Thoracic aorta (tissue), 2 donors: Measurements from ENCODE around the gene COLEC12. TPM values are rescaled to one million over a fixed set of nuclear protein-coding genes. Genes with fewer than 3 reads are reported as not detected.

Experiments
- ATAC-seq: fragments of 150-250 bp; one replicate; pipeline ENCODE4 v1.8.0; 2017; ENCODE audit warnings: low read depth; ENCODE audit not compliant: insufficient number of reproducible peaks, low FRiP score
- DNase-seq: peaks from one replicate; pipeline ENCODE4 v3.0.0-alpha.2; 2020; ENCODE audit warnings: low spot score
- H3K27ac ChIP-seq, 2 donors: fragments of 200-600 bp; sonication (generic); 1 replicate in 1 of 2; 2 replicates in 1 of 2; pipeline ENCODE4 v1.5.1; 2016; ENCODE audit warnings: mild to moderate bottlenecking in 2 of 2, moderate library complexity in 2 of 2
- H3K27me3 ChIP-seq: fragments of 200-600 bp; sonication (generic); replicated peaks from 2 replicates; pipeline ENCODE4 v1.6.0; 2016; ENCODE audit warnings: mild to moderate bottlenecking; ENCODE audit not compliant: insufficient read depth
- H3K36me3 ChIP-seq: fragments of 200-600 bp; sonication (generic); one replicate; pipeline ENCODE4 v1.5.1; 2016
- H3K4me1 ChIP-seq, 2 donors: fragments of 200-600 bp; sonication (generic); 1 replicate in 1 of 2; 2 replicates in 1 of 2; pipeline versions ENCODE4 v1.5.1 to v1.6.0; 2016; ENCODE audit warnings: low read depth in 2 of 2, mild to moderate bottlenecking in 1 of 2; ENCODE audit not compliant: control insufficient read depth in 1 of 2
- H3K4me3 ChIP-seq: fragments of 200-600 bp; sonication (generic); 2 replicates; pipeline ENCODE4 v1.5.1; 2016; ENCODE audit warnings: mild to moderate bottlenecking
- H3K9me3 ChIP-seq: fragments of 200-600 bp; sonication (generic); 2 replicates; pipeline ENCODE4 v1.5.1; 2016
- CTCF ChIP-seq: fragments of 200-600 bp; sonication (generic); IDR thresholded peaks from one replicate; pipeline ENCODE4 v1.5.1; 2019; ENCODE audit warnings: antibody characterized with exemption
- total RNA-seq, 2 donors: library from RNA; depleted of rRNA; stranded (reverse); fragments of >200 nt; gene quantifications; one replicate each; pipeline versions ENCODE4 v1.1.0 to v1.2.3, GENCODE V29; 2016

The COLEC12 gene
- total RNA-seq, 2 donors from 2014 or later, result 19.3 to 21.3 TPM

DNA sequence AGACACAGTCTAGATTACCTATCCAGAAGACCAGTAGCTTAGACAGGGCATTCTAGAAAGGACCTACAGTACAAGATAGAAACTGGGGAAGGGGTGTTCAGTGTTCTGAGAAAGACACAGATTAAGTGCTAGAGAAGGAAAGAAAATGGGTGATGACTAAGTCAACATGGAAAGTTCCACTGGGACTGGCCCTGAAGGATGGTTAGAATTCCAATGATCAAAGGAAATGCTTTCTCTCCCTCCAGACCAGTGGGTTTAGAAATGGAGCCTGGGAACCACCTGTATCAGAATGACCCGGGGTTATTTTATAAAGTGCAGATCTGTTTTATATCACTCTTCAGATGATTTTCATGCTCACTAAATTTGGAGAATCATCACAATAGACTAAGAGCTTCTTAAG is 5.8 kb upstream of the COLEC12 start:
- H3K9me3 ChIP-seq, result no peaks in the 10 kb centered on the region
- no peak for TF ChIP-seq CTCF
- H3K4me1 ChIP-seq, result no peaks in the 10 kb centered on the region
- ATAC-seq (no peak), DNase-seq (no peak)
- no peaks in the 10 kb centered on the region for H3K27me3 ChIP-seq
- H3K4me3 ChIP-seq, result no peak overlapping the region
- H3K27ac ChIP-seq, result no peak overlapping the region
- no peaks in the 10 kb centered on the region for H3K36me3 ChIP-seq

GRCh38 chr18:505483-506122 is 5.1 kb upstream of the COLEC12 start:
- Histone ChIP-seq H3K27ac (no peak overlapping the region), H3K36me3 (no peaks in the 10 kb centered on the region), H3K9me3 (no peaks in the 10 kb centered on the region), H3K27me3 (no peaks in the 10 kb centered on the region), H3K4me1 (peaks cover 0 to 3% of the 10 kb centered on the region in 2 donors), H3K4me3 (no peak overlapping the region)
- no peak for TF ChIP-seq CTCF
- DNase-seq, result no peak
- no peak for ATAC-seq

GRCh38 chr18:501406-501714 is 859 bp upstream of the COLEC12 start:
- no peaks in the 10 kb centered on the region for H3K27me3 ChIP-seq
- TF ChIP-seq CTCF, result no peak
- H3K36me3 ChIP-seq, result no peaks in the 10 kb centered on the region
- H3K4me1 ChIP-seq, result peaks cover 0 to 24% of the 10 kb centered on the region in 2 donors
- DNase-seq, result no peak
- no peak for ATAC-seq
- peak overlapping the region; percentile 68 for H3K4me3 ChIP-seq
- no peaks in the 10 kb centered on the region for H3K9me3 ChIP-seq
- no peak overlapping the region for H3K27ac ChIP-seq

- H3K36me3 ChIP-seq, result no peaks in the 10 kb centered on the region
- no peaks in the 10 kb centered on the region for H3K9me3 ChIP-seq
- peak; percentile 9 for TF ChIP-seq CTCF
- no peaks in the 10 kb centered on the region for H3K27me3 ChIP-seq
- peaks cover 0 to 24% of the 10 kb centered on the region in 2 donors for H3K4me1 ChIP-seq
- DNase-seq, result no peak
- no peak for ATAC-seq
- H3K27ac ChIP-seq, result no peak overlapping the region
- H3K4me3 ChIP-seq, result peak overlapping the region; percentile 72
Measured at GRCh38 chr18:499776-500631, 497 bp downstream of the COLEC12 start.

- peak overlapping the region; percentile 72 for H3K4me3 ChIP-seq
- H3K4me1 ChIP-seq, result peaks cover 0 to 27% of the 10 kb centered on the region in 2 donors
- no peaks in the 10 kb centered on the region for H3K9me3 ChIP-seq
- no peak for TF ChIP-seq CTCF
- no peaks in the 10 kb centered on the region for H3K27me3 ChIP-seq
- H3K27ac ChIP-seq, result no peak overlapping the region
- DNase-seq (no peak), ATAC-seq (peak; percentile 22)
- H3K36me3 ChIP-seq, result no peaks in the 10 kb centered on the region
Measured at GRCh38 chr18:498931-499775, 1.3 kb downstream of the COLEC12 start.
